OCI-LY7 (cell line): ENCODE results near the gene EFNA3. TPM values are rescaled to one million over a fixed set of nuclear protein-coding genes. Genes with fewer than 3 reads are reported as not detected.

Source experiments
- BruUV-seq: library from RNA; stranded (reverse); fragments of 400-500 nt; replicated peaks from 2 replicates; lab custom pipeline; 2021; lab: Mats Ljungman, UMichigan
- CTCF ChIA-PET: fragments of 300-600 bp; sonication (Branson Sonifier 250); formaldehyde crosslinking; loops from one replicate; lab custom pipeline; 2022; ENCODE audit warnings: antibody characterized with exemption; ENCODE audit not compliant: unreplicated experiment; lab: Charles Lee
- POLR2A ChIA-PET: fragments of 300-600 bp; sonication (Branson Sonifier 250); formaldehyde crosslinking; loops from one replicate; lab custom pipeline; 2022; ENCODE audit warnings: antibody characterized with exemption; lab: Charles Lee
- DNase-seq: peaks from one replicate; pipeline ENCODE4 v3.0.0-alpha.2; 2015; ENCODE audit warnings: low spot score
- H2AFZ ChIP-seq: fragments of 200-600 bp; sonication (generic), shearing (Covaris generic); 2 replicates; pipeline ENCODE4 v1.6.1; 2014; ENCODE audit warnings: mild to moderate bottlenecking, antibody characterized with exemption, low read length, moderate library complexity
- H3K27ac ChIP-seq: fragments of 200-600 bp; sonication (generic); 2 replicates; pipeline ENCODE4 v1.5.1; 2014; ENCODE audit warnings: mixed run types, low read depth, mild to moderate bottlenecking, moderate library complexity, low read length, inconsistent platforms; ENCODE audit not compliant: poor library complexity, severe bottlenecking
- H3K36me3 ChIP-seq: fragments of 200-600 bp; sonication (generic); 2 replicates; pipeline ENCODE4 v1.6.1; 2014; ENCODE audit warnings: mild to moderate bottlenecking, antibody characterized with exemption, low read length, moderate library complexity, mixed read lengths; ENCODE audit not compliant: insufficient read depth
- H3K4me1 ChIP-seq: fragments of 200-600 bp; sonication (generic); 2 replicates; pipeline ENCODE4 v1.5.1; 2014; ENCODE audit warnings: mild to moderate bottlenecking, low read length; ENCODE audit not compliant: insufficient read depth, poor library complexity, severe bottlenecking
- H3K4me2 ChIP-seq: fragments of 200-600 bp; sonication (generic); 2 replicates; pipeline ENCODE4 v1.6.1; 2014; ENCODE audit warnings: mild to moderate bottlenecking, low read length
- H3K4me3 ChIP-seq: fragments of 200-600 bp; sonication (generic); 2 replicates; pipeline ENCODE4 v1.5.1; 2014; ENCODE audit warnings: mild to moderate bottlenecking, low read depth, low read length; ENCODE audit not compliant: poor library complexity, severe bottlenecking
- H3K79me2 ChIP-seq: fragments of 200-600 bp; sonication (generic); 2 replicates; pipeline ENCODE4 v1.6.1; 2016; ENCODE audit warnings: low read depth, mild to moderate bottlenecking, low read length, moderate library complexity, mixed read lengths; ENCODE audit not compliant: insufficient read depth
- H3K9me2 ChIP-seq: fragments of 200-600 bp; sonication (generic); 2 replicates; pipeline ENCODE4 v1.6.1; 2016; ENCODE audit warnings: mild to moderate bottlenecking, low read length, mixed read lengths; ENCODE audit not compliant: insufficient read depth
- H3K9me3 ChIP-seq: fragments of 200-600 bp; sonication (generic); 2 replicates; pipeline ENCODE4 v1.6.1; 2014; ENCODE audit warnings: mild to moderate bottlenecking, mixed run types, low read length, mixed read lengths
- H4K20me1 ChIP-seq: fragments of 200-600 bp; sonication (generic); 2 replicates; pipeline ENCODE4 v1.6.1; 2014; ENCODE audit warnings: mild to moderate bottlenecking, antibody characterized with exemption, low read length, moderate library complexity, mixed read lengths; ENCODE audit not compliant: insufficient read depth
- EZH2phosphoT487 ChIP-seq: fragments of 200-600 bp; sonication (generic); IDR thresholded peaks from 2 replicates; pipeline ENCODE4 v1.6.1; 2018; ENCODE audit warnings: low read depth, borderline replicate concordance, mild to moderate bottlenecking, mixed run types, antibody characterized with exemption, low read length, moderate library complexity, mixed read lengths
- intact Hi-C: fragments of 100-400 bp; cut with micrococcal nuclease; formaldehyde crosslinking; loops from one replicate; pipeline ENCODE4 v1.10.0; 2022; ENCODE audit not compliant: unreplicated experiment
- total RNA-seq, 2 experiments: library from RNA; depleted of rRNA in 1 of 2; stranded (reverse); fragments of >200 nt in 1 of 2; shearing (Covaris generic) in 1 of 2; gene quantifications; 2 replicates each; pipeline ENCODE4 v1.2.3, GENCODE V29; 2014 to 2022
- TF ChIP-seq, protein P1 (sequence below): fragments of 200-600 bp; sonication (generic); conservative IDR thresholded peaks from 2 replicates; pipeline ENCODE4 v1.5.1; 2014; ENCODE audit warnings: mild to moderate bottlenecking, antibody characterized with exemption, low read length, moderate library complexity, mixed read lengths

Gene EFNA3
- total RNA-seq, 2 experiments from 2014 or later: 6.7 to 10.8 TPM

DNA sequence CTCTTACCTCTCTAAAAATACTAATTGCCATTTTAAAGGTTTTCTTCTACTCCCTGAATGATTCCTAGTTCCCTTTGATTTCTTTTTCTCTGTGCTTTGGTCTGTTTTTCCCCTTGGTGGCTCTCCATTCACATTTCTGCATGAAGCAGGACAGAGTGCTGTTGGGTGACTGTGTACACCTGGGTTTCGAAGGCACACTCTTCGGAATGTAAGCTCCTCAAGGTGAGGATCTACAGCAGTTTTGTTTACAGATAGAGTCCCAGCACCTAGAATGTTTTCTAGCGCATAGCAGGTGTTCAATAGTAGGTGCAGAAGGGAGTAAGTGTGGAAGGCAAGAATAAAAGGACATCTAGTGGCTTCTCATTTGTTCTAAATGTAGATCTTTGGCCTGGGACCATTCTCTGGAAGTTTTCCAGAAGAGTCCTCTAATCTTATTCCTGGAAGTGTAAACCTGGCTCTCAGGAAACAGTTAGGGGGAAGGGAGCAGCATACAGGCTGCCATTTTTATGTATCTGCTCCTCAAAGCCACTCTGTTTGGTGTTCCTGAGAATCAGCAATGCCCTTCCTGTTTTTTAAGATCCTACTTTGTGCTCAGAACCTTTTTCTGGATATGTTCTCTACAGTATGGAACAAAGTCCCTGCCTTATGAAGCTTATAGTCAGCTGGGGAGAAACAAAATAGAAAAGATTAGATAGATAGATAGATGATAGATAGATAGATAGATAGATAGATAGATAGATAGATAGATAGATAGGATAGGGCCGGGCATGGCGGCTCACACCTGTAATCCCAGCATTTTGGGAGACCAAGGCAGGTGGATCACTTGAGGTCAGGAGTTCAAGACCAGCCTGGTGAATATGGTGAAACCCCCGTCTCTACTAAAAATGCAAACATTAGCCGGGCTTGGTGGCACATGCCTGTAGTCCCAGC, 26.2 kb downstream of the EFNA3 start:
- H3K4me1 ChIP-seq: peaks cover 11% of the 10 kb centered on the region
- DNase-seq: no peak
- H3K4me3 ChIP-seq: no peak overlapping the region
- BruUV-seq: no TSS peak
- TF ChIP-seq, protein P1, sequence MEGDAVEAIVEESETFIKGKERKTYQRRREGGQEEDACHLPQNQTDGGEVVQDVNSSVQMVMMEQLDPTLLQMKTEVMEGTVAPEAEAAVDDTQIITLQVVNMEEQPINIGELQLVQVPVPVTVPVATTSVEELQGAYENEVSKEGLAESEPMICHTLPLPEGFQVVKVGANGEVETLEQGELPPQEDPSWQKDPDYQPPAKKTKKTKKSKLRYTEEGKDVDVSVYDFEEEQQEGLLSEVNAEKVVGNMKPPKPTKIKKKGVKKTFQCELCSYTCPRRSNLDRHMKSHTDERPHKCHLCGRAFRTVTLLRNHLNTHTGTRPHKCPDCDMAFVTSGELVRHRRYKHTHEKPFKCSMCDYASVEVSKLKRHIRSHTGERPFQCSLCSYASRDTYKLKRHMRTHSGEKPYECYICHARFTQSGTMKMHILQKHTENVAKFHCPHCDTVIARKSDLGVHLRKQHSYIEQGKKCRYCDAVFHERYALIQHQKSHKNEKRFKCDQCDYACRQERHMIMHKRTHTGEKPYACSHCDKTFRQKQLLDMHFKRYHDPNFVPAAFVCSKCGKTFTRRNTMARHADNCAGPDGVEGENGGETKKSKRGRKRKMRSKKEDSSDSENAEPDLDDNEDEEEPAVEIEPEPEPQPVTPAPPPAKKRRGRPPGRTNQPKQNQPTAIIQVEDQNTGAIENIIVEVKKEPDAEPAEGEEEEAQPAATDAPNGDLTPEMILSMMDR: no peak
- no peak for TF ChIP-seq EZH2phosphoT487
- H2AFZ ChIP-seq: no peak overlapping the region
- ChIA-PET CTCF (no interaction called here), POLR2A (interaction anchor here (0.5 kb wide), 1 partner anchor 54 kb away, joined by 4 read pairs; no protein-coding TSS in a partner anchor)
- H3K9me3 ChIP-seq: no peaks in the 10 kb centered on the region
- H3K27ac ChIP-seq: no peak overlapping the region
- H4K20me1 ChIP-seq: no peaks in the 10 kb centered on the region
- no peaks in the 10 kb centered on the region for H3K79me2 ChIP-seq
- H3K9me2 ChIP-seq: no peaks in the 10 kb centered on the region
- no peaks in the 10 kb centered on the region for H3K36me3 ChIP-seq
- H3K4me2 ChIP-seq: no peak overlapping the region
- intact Hi-C loops: no loop called here

GRCh38 chr1:155105604-155106011, 27.0 kb downstream of the EFNA3 start:
- POLR2A ChIA-PET: interaction anchor here (0.5 kb wide), 1 partner anchor 53 kb away, joined by 4 read pairs; no protein-coding TSS in a partner anchor
- H3K79me2 ChIP-seq: no peaks in the 10 kb centered on the region
- intact Hi-C loops: no loop called here
- CTCF ChIA-PET: no interaction called here
- TF ChIP-seq, protein P1: no peak
- no peak for TF ChIP-seq EZH2phosphoT487
- H4K20me1 ChIP-seq: no peaks in the 10 kb centered on the region
- H3K36me3 ChIP-seq: no peaks in the 10 kb centered on the region
- no peak overlapping the region for H2AFZ ChIP-seq
- DNase-seq: no peak
- no TSS peak for BruUV-seq
- H3K27ac ChIP-seq: no peak overlapping the region
- no peaks in the 10 kb centered on the region for H3K9me3 ChIP-seq
- H3K4me3 ChIP-seq: no peak overlapping the region
- no peaks in the 10 kb centered on the region for H3K9me2 ChIP-seq
- peaks cover 11% of the 10 kb centered on the region for H3K4me1 ChIP-seq
- H3K4me2 ChIP-seq: no peak overlapping the region

DNA sequence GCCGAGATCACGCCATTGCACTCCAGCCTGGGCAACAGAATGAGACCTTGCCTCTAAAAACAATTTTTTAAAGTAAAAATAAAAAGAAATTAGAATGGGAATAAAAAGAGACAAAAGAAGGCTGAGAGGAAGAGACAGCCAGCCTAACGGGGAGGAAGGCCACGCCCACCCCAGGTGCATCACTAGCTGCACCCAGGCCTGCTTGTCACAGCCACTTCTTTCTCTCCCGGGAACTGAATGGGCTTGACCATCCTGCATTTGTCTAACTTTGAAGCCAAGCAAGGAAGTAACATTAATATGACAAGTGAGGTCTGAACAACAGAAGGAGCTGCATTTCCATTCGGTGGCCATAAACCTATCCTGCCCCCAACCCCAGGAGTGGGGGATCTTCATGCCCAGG, 28.2 kb downstream of the EFNA3 start:
- Histone ChIP-seq H3K4me2 (no peak overlapping the region), H4K20me1 (no peaks in the 10 kb centered on the region), H3K9me2 (no peaks in the 10 kb centered on the region), H3K4me1 (peaks cover 11% of the 10 kb centered on the region), H2AFZ (no peak overlapping the region), H3K79me2 (no peaks in the 10 kb centered on the region), H3K27ac (no peak overlapping the region), H3K9me3 (no peaks in the 10 kb centered on the region), H3K36me3 (no peaks in the 10 kb centered on the region), H3K4me3 (no peak overlapping the region)
- ChIA-PET CTCF (no interaction called here), POLR2A (interaction anchor here (0.7 kb wide), 1 partner anchor 751 kb away, joined by 3 read pairs; no protein-coding TSS in a partner anchor)
- intact Hi-C loops: no loop called here
- no TSS peak for BruUV-seq
- peak; percentile 52 for DNase-seq
- TF ChIP-seq, protein P1: no peak
- TF ChIP-seq EZH2phosphoT487: no peak
